ENCODE results near the gene MCM9. TPM values are rescaled to one million over a fixed set of nuclear protein-coding genes. Genes with fewer than 3 reads are reported as not detected.

Gene MCM9
- total RNA-seq, 6 experiments from 2014 or later: 4.3 to 7.6 (median 6.9) TPM

DNA sequence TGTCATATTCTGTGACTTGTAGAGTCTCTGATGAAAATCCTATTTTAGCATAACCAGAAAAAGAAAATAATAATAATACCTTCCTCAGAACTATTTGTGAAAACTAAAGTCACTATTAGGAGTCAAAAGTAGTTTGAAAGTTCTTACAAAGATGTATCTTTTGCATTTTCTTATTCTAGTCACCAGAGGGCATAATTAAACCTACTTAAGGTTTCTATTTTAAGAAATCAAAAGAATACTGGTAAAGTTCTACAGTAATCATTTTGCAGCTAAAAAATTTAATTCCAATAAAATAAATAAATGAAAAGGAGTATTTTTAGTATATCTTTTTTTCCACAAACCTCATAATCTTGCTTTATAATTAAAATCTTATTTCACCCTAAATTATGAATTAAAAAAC is 28.0 kb upstream of the MCM9 start:
- no peak for DNase-seq
- intact Hi-C loops (cut with DNase I): no loop called here

DNA sequence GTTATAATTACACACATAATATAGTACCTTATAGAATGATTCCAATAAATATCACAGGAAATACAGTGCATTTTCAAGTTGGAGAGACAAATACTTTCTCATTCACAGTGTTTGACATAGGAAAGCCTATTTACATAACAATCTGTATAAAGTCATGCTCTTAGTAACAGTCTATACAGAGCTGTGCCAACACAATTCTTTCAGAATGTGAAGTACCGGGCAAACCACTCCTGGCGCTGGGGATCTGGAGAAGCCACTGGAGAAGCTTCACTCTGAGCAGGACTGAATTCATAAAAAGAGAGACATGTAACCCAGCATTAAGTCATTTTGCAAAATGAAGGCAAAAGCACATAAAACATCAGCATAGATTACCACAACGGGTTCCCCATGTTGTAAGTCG is 24.9 kb upstream of the MCM9 start:
- intact Hi-C loops (cut with DNase I): no loop called here
- ATAC-seq: no peak
- Histone ChIP-seq H3K27ac (no peak overlapping the region), H3K9me3 (no peaks in the 10 kb centered on the region), H3K36me3 (no peaks in the 10 kb centered on the region), H3K4me3 (no peak overlapping the region), H3K27me3 (no peaks in the 10 kb centered on the region), H3K4me1 (no peaks in the 10 kb centered on the region)
- no peak for DNase-seq
- TF ChIP-seq CTCF (IDR thresholded peaks at IDR 0.05) (no peak), POLR2A (IDR thresholded peaks at IDR 0.05) (no peak)
- 86% methylated on average over 4 of the region's 4 CpGs for WGBS (ENCODE audit: insufficient coverage, low coverage, low lambda C conversion rate, missing lambda C conversion rate)

More for the DNA sequence above, 28.0 kb upstream of the MCM9 start:
- no peaks in the 10 kb centered on the region for H3K4me1 ChIP-seq
- TF ChIP-seq POLR2A (IDR thresholded peaks at IDR 0.05) (no peak), CTCF (IDR thresholded peaks at IDR 0.05) (peak in 2 of 4 donors; percentile 36 to 38)
- H3K9me3 ChIP-seq: no peaks in the 10 kb centered on the region
- no peaks in the 10 kb centered on the region for H3K36me3 ChIP-seq
- no peak overlapping the region for H3K27ac ChIP-seq
- no peaks in the 10 kb centered on the region for H3K27me3 ChIP-seq
- H3K4me3 ChIP-seq: no peak overlapping the region
- ATAC-seq: no peak

- Histone ChIP-seq H3K27ac (no peak overlapping the region), H3K9me3 (no peaks in the 10 kb centered on the region), H3K4me1 (no peaks in the 10 kb centered on the region), H3K36me3 (no peaks in the 10 kb centered on the region), H3K4me3 (no peak overlapping the region), H3K27me3 (no peaks in the 10 kb centered on the region)
- TF ChIP-seq CTCF (IDR thresholded peaks at IDR 0.05) (no peak), POLR2A (IDR thresholded peaks at IDR 0.05) (no peak)
- ATAC-seq (no peak), DNase-seq (no peak)
- WGBS (ENCODE audit: insufficient coverage, low coverage, low lambda C conversion rate, missing lambda C conversion rate): 93% methylated on average over 2 of the region's 2 CpGs
- intact Hi-C loops (cut with DNase I): no loop called here
These were observed 18.4 kb upstream of the MCM9 start for GRCh38 chr6:118953391-118953790.

GRCh38 chr6:118952683-118953082 is 17.7 kb upstream of the MCM9 start:
- Histone ChIP-seq H3K9me3 (no peaks in the 10 kb centered on the region), H3K4me1 (no peaks in the 10 kb centered on the region), H3K27me3 (no peaks in the 10 kb centered on the region), H3K27ac (no peak overlapping the region), H3K36me3 (no peaks in the 10 kb centered on the region), H3K4me3 (no peak overlapping the region)
- DNase-seq (no peak), ATAC-seq (no peak)
- TF ChIP-seq POLR2A (IDR thresholded peaks at IDR 0.05): no peak
- TF ChIP-seq CTCF (IDR thresholded peaks at IDR 0.05): no peak
- 100% methylated on average over 2 of the region's 2 CpGs for WGBS (ENCODE audit: insufficient coverage, low coverage, low lambda C conversion rate, missing lambda C conversion rate)
- intact Hi-C loops (cut with DNase I): no loop called here

DNA sequence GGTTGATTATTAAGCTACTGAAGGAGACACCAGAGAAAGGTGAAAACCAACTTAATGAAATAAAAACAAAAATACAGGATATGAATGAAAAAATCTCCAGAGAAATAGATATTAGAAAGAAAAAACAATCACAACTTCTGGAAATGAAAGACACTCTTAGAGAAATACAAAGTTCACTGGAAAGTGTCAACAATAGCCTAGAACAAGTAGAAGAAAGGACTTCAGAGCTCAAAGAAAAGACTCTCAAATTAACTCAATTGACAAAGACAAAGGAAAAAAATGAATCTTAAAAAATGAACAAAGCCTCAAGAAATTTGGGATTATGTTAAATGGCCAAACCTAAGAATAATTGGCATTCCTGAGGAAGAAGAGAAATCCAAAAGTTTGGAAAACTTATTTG is 10.3 kb upstream of the MCM9 start:
- Histone ChIP-seq H3K27me3 (no peaks in the 10 kb centered on the region), H3K4me3 (no peak overlapping the region), H3K4me1 (no peaks in the 10 kb centered on the region), H3K9me3 (no peaks in the 10 kb centered on the region), H3K36me3 (no peaks in the 10 kb centered on the region), H3K27ac (no peak overlapping the region)
- DNase-seq (no peak), ATAC-seq (no peak)
- TF ChIP-seq CTCF (IDR thresholded peaks at IDR 0.05): no peak
- no peak for TF ChIP-seq POLR2A (IDR thresholded peaks at IDR 0.05)
- intact Hi-C loops (cut with DNase I): no loop called here

All from right lobe of liver (tissue), 6 donors.